Colon (tissue), 2 donors: ENCODE measurements around the gene HS1BP3.

ENCODE experiments used
- FAIRE-seq: peaks from 2 replicates; lab custom pipeline; 2012; peaks lifted over from hg19 to GRCh38; lab: Jason Lieb, UNC
- donor health status: control.
- donor health status: control.

Gene HS1BP3

DNA sequence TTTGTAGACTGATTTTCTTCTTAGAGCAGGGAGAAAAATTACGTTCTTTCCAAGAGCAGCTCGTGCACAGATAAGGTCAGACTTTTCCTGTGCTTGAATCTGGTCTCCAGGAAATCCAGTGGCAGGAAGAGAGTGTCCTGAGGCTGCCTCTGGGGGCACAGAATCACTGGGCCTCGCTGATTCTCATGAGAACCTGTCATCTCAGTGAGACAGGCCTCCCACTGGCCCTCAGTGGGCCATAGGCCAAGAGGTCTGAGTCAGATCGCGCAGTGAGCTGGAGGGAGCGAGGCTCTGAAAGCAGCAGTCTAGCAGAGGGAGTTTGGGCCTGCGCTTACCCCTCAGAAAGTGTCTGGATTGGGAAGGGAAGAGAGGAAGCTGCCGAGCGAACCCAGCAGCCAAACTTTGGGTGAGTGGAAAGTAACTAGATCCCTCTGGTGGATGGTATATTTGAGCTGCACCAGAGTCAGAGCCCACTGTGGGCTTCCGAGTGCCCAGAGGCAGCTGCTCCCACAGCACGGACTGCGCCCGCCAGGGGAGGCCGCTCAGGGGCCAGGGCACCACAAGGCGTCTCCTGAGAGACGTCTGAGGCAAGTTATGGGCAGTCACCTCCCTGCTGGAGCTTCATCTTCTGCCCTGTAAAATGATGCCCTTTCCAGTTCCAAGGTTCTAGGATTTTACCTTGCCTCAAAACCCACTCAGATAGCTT lies 24.2 kb upstream of the HS1BP3 start:
- no peak for FAIRE-seq

DNA sequence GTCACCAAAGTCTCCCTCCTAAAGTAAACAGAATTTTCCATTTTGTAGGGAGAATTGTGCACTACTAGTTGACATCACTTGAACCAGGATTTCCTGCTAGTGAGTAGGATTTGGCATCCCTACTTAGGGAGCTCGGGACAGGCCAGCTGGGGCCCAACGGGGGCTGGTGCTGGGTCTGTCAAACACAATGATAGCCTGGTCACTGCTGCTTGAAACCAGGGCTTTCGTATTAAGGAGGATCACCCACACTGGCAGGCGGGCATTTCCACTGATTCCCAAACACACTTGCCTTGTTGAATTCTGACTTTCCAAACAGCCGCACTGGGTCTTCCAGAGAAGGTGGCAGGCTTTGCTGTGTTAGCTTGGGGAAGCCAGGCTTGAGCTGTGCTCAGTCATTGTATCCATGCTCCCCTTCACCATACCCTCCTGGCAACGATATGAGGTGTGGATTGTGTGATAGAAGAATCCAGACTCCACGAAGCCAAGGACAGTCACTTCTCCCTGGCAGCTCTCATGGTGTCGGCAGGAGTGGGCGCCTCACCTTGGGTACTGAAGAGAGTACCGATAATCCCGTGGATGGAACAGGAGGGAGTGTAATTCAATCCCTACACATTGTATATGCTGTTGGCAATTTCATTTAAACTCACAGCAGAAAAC lies 23.5 kb upstream of the HS1BP3 start:
- no peak for FAIRE-seq

DNA sequence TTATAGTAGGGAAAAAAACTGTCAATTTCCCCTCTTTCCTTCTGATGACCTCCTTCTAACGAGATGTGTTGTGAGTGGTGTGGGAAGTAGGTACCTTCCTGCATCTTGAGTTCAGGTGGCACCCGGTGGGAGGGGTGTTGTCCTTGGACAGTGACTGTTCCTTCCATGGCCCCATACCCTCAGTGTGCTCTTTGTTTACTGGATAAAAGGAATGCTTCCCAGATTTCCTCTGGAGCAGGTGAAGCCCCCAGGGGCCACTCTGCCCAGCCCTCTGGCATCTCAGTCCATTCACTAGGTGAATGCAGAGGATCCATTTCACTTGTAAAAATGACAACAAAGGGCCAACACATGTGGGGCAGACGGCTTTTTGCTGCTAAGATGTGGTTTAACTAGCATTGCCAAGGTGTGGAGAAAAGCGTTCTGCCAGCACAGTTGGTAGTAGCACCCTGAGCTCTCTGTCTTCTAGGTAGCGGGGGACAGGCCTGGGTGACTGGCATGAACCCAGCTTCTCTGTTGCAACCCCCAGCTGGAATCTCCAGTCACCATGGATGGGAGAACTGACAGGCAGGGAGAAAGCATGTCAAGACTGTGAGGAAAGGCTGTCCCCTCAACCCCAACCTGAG lies 22.9 kb upstream of the HS1BP3 start:
- FAIRE-seq, result no peak

DNA sequence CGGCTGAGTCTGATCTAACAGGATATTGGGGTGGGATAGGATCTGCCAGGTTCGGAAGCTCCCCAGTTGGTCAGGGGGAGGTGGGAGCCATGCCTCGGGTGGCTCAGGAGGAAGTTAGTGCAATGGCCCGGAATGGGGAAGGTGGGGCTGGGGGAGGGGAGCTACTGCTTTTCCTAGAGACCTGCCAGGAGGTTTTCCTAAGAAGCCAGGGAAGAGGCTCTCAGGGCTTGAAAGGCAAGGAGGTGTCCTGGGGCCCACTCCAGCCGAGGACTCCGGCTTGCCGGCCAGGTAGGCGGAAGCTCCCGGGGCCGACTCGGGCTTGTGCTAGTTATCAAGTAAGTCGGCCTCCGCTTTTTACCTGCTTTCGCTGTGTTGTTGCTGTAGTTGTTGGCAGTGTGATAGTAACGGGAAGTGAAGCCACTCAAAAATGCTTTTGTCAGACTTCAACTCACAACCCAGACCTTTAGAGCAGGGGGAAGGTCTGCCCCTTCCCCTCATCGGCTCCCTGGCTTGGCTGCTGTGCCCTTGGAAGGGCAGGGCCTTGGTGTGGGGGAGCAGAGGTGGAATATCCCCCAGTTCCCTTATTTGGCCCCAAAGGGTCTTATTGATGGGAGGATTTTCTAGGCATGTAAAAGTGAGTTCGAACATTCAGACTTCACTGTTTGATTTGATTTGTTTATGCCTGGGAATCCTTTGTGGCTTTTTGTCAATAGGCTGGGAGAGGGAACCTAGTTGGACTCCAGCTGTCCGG lies 21.5 kb upstream of the HS1BP3 start:
- no peak for FAIRE-seq

DNA sequence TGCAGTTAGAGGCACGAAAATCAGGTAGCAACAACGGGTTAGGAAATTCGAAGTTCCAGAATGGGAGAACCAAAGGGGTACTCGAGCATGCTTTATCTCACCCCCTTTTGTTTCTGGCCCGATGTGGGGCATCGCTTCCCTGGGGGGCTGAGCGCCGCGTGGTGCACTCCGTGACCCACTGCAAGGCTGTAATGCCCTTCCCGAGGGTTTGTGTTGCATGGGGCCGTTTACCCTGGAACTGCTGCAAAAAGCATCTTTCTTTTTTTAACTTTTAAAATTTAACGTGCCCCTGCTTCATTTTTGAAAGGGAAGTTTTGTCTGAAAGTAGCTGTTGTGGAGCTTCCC lies 20.8 kb upstream of the HS1BP3 start:
- FAIRE-seq, result no peak

DNA sequence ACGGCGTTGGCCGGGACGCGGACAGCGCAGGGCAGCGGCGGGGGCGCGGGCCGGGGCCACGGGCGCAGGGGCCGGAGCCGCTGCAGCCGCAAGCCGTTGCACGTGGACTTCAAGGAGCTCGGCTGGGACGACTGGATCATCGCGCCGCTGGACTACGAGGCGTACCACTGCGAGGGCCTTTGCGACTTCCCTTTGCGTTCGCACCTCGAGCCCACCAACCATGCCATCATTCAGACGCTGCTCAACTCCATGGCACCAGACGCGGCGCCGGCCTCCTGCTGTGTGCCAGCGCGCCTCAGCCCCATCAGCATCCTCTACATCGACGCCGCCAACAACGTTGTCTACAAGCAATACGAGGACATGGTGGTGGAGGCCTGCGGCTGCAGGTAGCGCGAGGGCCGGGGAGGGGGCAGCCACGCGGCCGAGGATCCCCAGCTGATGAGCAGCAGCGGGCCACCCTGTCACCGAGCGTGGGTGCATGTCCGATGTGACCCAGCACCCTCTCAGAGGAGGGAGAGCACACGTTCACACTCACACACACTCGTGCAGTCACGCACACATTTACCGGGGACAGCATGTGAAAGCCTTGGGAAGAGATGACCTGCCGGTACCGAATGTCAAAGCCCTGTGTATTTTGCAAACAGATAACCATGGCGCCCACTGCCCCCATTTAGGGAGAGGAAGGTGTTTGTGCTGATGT lies 20.3 kb upstream of the HS1BP3 start:
- no peak for FAIRE-seq

DNA sequence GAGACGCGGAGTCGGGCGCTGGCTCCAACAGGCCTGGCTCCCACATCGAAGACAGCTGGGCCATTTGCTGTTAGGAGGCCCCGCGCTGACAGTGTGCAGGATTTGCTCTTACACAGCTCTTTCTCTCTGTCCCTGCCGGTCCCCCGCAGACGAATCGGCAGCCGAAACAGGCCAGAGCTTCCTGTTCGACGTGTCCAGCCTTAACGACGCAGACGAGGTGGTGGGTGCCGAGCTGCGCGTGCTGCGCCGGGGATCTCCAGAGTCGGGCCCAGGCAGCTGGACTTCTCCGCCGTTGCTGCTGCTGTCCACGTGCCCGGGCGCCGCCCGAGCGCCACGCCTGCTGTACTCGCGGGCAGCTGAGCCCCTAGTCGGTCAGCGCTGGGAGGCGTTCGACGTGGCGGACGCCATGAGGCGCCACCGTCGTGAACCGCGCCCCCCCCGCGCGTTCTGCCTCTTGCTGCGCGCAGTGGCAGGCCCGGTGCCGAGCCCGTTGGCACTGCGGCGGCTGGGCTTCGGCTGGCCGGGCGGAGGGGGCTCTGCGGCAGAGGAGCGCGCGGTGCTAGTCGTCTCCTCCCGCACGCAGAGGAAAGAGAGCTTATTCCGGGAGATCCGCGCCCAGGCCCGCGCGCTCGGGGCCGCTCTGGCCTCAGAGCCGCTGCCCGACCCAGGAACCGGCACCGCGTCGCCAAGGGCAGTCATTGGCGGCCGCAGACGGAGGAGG lies 19.6 kb upstream of the HS1BP3 start:
- no peak for FAIRE-seq

DNA sequence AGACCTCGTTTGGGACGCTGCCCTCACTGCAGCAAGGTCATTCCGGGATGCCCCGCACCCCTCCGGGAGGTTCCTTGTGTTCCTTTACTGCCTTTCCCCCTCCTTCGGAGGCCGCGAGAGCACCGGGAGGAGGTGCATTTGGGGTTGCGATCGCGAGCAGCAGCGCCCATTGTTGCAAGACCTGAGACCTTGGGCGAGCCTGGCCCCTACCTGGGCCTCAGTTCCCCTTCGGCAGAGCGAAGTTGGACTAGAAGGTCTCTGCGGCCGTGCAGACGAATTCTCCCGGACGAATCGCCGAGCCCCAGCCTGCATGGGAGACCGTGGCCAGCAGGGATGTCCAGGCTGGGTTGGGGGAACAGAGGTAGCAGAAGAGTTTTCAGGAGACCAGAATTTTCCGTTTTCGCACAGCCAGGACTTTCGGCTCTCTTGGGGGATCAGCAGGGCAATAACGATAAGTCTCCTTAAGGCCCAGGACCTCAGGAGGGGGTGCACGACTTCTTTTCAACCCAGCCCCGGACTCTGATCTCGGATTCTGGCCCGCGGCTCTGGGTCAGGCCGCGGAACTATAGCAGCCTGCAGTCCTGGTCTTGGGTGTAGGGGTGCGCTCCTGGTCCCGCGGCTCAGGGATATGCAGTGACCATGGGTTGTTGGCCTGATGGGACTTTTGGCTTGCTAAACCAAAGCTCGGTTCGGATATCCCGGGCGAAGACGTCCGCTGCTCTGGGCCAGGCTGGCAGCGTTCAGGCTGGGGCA lies 18.8 kb upstream of the HS1BP3 start:
- no peak for FAIRE-seq

DNA sequence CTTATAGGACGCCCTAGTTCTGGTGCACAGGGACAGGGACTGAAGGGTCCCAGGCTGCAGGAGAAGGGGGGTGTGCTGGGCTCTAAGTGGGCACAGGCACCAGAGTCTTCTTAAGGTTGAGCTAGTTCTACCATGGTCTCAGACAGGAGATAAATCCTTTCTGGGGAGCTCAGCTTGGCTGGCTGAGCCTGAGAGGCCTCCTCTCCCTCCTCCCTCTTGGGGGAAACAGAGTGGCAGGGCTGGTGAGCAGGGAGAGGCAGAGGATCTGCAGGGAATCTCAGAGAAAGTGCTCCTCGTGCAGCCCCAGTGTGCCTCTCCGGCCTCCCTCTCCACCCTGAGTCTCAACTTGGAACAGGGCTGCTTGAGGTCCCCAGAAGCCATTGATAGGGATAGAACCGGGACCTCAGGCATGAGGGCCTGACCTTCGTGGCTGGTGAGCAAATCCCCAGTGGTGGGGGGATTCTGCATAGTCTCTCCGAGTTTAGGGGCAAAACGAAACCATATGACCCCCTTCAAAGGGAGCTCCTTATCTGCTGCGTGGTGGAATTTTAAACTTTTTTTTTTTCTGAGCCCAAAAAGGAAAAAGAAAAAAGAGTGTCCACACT lies 18.1 kb upstream of the HS1BP3 start:
- FAIRE-seq, result no peak

DNA sequence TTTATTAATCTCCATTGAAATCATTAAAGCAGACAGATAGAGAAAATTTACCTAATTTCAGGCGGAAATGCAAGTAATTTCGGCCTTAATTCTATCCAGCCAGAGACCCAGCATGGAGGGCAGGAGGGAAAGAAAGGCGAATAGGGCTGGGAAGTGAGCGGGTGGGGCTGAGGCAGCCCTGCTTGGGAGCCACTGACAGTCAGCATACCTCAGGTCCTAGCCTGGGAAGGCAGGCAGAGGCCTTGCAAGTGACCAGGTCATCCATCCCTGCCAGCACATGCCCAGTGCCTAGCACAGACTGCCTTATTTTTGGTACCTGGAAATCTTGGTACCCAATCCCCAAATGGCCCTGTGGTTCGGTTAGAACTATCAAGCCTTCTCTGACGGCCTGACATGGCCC lies 17.6 kb upstream of the HS1BP3 start:
- FAIRE-seq, result no peak

DNA sequence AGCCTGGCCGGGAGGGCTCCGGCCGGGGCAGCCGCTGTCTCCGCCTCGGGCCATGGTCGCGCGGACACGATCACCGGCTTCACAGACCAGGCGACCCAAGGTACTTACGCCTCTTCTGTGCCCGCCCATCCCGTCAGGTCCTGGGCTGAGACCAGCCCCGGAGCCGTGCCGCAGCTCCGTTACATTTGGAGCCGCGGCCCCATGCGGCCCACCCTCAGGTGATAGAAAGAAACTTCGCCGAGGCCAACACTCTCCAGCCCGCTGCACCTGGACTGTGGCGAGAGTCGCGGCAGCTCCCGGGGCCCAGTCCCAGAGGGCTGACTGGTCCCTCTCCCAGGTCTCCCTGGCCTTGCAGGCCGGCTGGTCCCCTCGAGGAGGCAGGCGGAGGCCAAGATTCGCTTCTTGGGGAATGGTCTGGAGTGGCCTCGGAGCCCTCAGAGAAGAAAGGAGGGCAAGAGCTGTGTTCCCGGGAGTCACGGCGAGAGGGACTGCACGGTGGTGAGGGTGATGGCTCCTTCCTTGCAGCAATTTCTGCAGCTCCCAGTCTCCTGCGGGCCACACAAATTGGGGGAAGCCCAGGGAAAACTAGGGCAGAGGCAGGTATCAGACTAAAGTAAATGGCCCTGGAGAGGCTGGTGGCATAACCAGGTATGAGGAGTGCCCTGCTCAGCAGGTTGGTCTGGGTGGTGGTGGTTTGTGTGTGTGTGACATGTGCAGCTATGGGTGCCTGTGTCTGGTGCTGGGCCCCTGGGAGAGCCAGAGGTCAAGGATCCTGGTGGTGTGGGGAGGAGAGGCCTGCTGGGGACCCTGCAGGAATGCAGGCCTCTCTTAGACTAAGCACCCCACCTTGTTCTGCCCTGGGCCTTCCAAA lies 16.9 kb upstream of the HS1BP3 start:
- FAIRE-seq, result no peak

DNA sequence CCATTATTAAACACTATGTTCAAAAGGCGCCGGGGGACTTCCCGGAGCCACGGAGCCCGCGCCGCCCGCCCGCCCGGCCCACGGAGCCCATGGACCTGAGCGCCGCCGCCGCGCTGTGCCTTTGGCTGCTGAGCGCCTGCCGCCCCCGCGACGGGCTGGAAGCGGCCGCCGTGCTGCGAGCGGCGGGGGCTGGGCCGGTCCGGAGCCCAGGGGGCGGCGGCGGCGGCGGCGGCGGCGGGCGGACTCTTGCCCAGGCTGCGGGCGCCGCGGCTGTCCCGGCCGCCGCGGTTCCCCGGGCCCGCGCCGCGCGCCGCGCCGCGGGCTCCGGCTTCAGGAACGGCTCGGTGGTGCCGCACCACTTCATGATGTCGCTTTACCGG lies 16.2 kb upstream of the HS1BP3 start:
- FAIRE-seq, result no peak

DNA sequence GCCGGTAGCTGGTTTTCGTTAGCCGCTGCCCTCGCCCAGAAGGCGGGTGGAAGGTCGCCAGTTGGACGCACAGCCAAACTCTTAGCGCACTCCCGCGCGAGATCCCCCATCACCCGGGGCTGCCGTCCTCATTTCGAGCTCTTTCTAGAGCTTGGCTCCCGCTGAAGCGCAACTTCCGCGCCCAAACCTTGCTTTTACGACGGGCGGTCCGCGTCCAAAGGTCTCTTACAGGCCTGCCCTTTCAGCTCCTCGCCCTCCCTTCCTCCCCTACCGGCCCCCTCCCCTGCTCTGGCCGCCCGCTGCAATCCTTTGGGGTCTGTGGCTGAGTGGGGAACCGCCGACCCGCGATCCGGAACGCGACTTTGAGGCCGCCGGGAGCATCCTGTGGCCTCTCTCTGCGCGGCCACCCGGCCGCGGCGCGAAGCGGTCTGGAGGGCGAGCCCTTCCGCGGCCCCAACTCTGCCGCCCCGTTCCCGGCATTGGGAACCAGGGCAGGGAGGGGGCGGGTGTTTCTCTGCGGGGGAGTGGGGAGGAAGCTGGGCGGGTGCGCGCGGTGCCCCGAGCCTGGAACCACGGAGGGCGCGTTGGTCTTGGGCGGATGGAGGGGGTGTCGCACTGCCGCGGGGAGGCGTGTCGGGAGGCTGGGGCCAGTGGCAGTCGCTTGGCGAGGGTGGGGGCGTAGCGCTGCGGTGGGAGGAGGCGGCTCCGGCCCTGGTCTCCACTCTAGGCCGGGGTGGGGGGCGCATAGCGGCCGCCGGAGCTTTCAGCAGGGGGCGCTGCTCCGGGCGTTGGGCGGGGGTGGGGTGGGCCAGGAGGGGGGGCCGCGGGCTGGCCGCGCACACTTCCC lies 15.6 kb upstream of the HS1BP3 start, which contains the start of gene GDF7:
GDF7 (plus strand) TSS at position 841 of the 847 bp plus-strand sequence. CDS start 96 bp downstream, outside the sequence.
- no peak for FAIRE-seq

DNA sequence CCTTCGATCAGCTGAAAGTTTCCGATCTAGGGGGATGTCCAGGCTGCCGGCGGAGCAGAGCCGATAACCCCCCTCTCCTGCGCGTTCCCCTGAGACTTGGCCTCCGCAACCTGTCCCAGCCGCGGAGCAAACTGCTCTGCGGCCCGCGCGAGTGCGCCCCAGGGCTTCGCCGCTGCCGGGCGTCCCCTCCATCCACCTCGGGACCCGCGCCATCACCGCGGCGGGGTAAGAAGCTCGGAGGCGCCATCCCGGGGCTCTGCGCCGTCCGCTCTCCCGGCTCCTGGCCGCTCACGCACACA lies 15.1 kb upstream of the HS1BP3 start:
- no peak for FAIRE-seq

DNA sequence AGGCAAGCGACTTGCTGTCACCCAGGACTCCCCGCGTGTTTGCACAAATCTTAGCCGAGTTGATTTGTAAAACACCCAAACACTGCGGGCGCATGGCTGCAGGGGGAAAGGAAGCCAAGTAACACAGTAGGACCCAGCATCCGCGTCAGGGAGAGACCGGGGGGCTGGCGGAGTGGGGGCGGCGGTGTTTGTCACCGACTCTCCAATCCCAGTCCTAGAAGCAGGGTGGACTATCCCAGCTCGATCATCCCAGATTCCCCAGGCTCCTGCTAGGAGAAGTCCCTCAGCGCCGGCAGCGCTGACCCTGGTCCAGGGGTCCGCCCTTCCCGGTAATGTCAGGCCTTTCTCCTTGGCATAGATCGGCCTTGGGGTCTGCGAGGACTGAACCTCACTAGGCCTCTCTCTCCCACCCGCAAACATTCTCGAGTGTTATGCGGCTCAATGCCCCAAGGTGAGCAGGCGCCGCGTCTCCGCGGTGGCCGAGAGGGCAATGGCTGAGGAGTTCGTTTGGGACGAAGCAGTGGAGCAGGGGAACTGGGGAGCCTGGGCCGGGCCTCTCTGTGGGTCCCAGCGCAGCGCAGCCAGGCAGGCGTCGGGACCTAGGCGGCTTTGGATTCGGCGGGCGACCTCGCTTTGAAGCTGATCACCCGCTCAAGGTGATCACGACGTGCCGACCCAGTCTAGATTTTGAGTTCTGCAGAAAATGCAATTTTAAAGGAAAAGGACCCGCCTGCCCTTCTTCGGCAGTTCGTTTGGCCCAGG lies 14.5 kb upstream of the HS1BP3 start:
- FAIRE-seq, result no peak

DNA sequence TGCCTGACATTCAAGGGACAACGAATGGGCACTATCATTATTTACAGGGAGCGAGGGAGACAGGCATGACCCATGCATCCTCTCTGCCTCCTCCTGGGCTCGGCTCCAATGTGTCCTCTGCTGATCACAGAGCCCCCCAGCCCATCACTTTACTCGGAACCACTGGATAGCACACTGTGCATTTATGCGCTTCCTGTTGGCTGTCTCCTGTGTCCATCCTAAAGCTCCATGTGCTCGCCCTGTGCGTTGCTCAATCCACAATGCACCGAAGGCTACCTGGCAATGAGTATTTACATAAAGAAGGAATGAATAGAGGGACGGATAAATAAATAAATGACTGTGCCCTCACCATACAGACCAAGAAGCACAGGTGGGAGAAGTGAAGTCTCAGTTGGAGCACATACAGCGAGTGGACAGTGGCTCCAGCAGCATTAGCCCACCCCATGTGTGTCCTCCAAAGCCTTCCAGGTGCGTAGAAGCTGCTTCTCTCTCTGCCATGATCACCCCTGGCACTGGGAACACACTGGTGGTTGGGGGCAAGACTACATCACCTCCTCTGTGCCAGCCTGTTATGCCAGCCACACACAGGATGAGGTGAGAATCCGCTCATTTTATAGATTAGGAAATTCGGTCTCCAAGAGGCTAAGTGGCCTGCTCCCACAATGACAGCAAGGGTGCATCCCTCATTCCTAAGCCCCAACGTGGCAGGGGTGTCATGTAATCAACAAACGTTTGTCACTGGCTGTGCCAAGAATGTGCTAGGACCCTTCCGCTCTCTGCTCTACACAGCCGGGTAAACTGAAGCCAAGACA lies 13.7 kb upstream of the HS1BP3 start:
- no peak for FAIRE-seq

DNA sequence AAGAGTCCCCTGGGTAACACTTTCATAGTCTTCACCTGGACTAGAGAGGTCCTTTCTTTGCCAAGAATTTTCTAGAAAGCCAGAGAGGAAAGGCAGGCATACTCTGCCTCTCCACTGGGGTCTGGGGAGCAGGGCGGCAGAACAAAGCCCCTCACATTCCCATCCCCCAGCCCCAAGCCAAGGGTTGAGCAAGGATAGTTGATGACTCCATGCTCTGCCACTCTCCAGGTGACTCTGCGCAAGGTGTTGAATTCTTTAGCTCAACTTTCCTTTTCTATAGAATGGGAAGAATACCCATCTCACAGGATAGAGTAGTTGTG lies 13.1 kb upstream of the HS1BP3 start:
- FAIRE-seq, result no peak
